Hepatocyte (in vitro differentiated cells): ENCODE data around the gene GAS6. TPM values are rescaled to one million over a fixed set of nuclear protein-coding genes. Genes with fewer than 3 reads are reported as not detected.

Experiments
- DNase-seq: peaks from one replicate; pipeline ENCODE4 v3.0.0-alpha.2; 2016; ENCODE audit warnings: low spot score
- H2AFZ ChIP-seq: fragments of 200-600 bp; sonication (generic); 2 replicates; pipeline ENCODE4 v1.6.0; 2016; ENCODE audit warnings: antibody characterized with exemption, mild to moderate bottlenecking
- H3K27ac ChIP-seq: fragments of 200-600 bp; sonication (generic); 2 replicates; pipeline ENCODE4 v1.5.1; 2016; ENCODE audit warnings: mild to moderate bottlenecking
- H3K27me3 ChIP-seq: fragments of 200-600 bp; sonication (generic); 2 replicates; pipeline ENCODE4 v1.6.1; 2016
- H3K36me3 ChIP-seq: fragments of 200-600 bp; sonication (generic); replicated peaks from 2 replicates; pipeline ENCODE4 v1.5.1; 2016; ENCODE audit warnings: low read depth; ENCODE audit not compliant: insufficient read depth
- H3K4me1 ChIP-seq: fragments of 200-600 bp; sonication (generic); 2 replicates; pipeline ENCODE4 v1.5.1; 2016; ENCODE audit warnings: mild to moderate bottlenecking, moderate library complexity; ENCODE audit not compliant: insufficient read depth
- H3K4me2 ChIP-seq: fragments of 200-600 bp; sonication (generic); 2 replicates; pipeline ENCODE4 v1.6.0; 2016
- H3K4me3 ChIP-seq: fragments of 200-600 bp; sonication (generic); 2 replicates; pipeline ENCODE4 v1.5.1; 2016; ENCODE audit warnings: mild to moderate bottlenecking
- H3K79me2 ChIP-seq: fragments of 200-600 bp; sonication (generic); 2 replicates; pipeline ENCODE4 v1.6.0; 2017; ENCODE audit warnings: mild to moderate bottlenecking
- H3K9me2 ChIP-seq: fragments of 200-600 bp; sonication (generic); replicated peaks from 2 replicates; pipeline ENCODE4 v1.6.0; 2017; ENCODE audit warnings: mild to moderate bottlenecking; ENCODE audit not compliant: insufficient read depth
- H3K9me3 ChIP-seq: fragments of 200-600 bp; sonication (generic); 2 replicates; pipeline ENCODE4 v1.5.1; 2016; ENCODE audit warnings: low read depth, mild to moderate bottlenecking
- H4K20me1 ChIP-seq: fragments of 200-600 bp; sonication (generic); 2 replicates; pipeline ENCODE4 v1.6.0; 2016; ENCODE audit warnings: mild to moderate bottlenecking; ENCODE audit not compliant: insufficient read depth, poor library complexity, severe bottlenecking
- EZH2 ChIP-seq: fragments of 200-600 bp; sonication (generic); IDR thresholded peaks from 2 replicates; pipeline ENCODE4 v1.6.1; 2016; ENCODE audit warnings: antibody characterized with exemption, mild to moderate bottlenecking, borderline replicate concordance
- EZH2phosphoT487 ChIP-seq: fragments of 200-600 bp; sonication (generic); IDR thresholded peaks from one replicate; pipeline ENCODE4 v1.6.1; 2018; ENCODE audit warnings: antibody characterized with exemption, mild to moderate bottlenecking, low read depth, moderate library complexity; ENCODE audit not compliant: unreplicated experiment, severe bottlenecking
- WGBS: methylation state at CpG from one replicate; pipeline ENCODE4 v1.1.6; 2016; ENCODE audit warnings: low lambda C conversion rate; ENCODE audit errors: missing lambda C conversion rate; 5-methylcytosine and 5-hydroxymethylcytosine counted together
- polyA plus RNA-seq: library from polyadenylated mRNA; unstranded; fragments of >200 nt; fragmentation: Nextera tagmentation; extraction: Ambion mirVana; gene quantifications from 2 replicates; pipeline ENCODE4 v1.2.1, GENCODE V29; 2016
- total RNA-seq: library from RNA; depleted of rRNA; stranded (reverse); fragments of >200 nt; gene quantifications from 2 replicates; pipeline ENCODE4 v1.2.3, GENCODE V29; 2014
- TF ChIP-seq, protein P1 (sequence below): fragments of 200-600 bp; sonication (generic); IDR thresholded peaks from 2 replicates; pipeline ENCODE4 v1.5.1; 2016; ENCODE audit warnings: antibody characterized with exemption, mild to moderate bottlenecking; ENCODE audit not compliant: poor library complexity

Gene GAS6
- total and polyA plus RNA-seq, 2 experiments from 2014 or later = 70.0 to 146 TPM

DNA sequence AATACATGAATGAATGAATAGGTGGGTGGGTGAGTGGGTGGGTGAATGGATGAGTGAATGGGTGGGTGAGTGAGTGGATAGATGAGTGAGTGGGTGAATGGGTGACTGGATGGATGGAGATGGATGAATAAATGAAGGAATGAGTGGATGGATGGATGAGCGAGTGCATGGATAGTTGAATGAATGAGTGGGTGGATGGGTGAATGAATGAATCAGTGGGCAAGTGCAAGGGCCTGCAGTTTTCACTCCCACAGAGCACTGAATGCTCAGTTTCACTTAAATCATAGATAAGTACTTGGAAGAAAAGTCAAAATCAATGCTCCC is 12.4 kb downstream of the GAS6 start:
- no peak overlapping the region for H3K27ac ChIP-seq
- TF ChIP-seq EZH2 (no peak), EZH2phosphoT487 (no peak)
- TF ChIP-seq, protein P1, sequence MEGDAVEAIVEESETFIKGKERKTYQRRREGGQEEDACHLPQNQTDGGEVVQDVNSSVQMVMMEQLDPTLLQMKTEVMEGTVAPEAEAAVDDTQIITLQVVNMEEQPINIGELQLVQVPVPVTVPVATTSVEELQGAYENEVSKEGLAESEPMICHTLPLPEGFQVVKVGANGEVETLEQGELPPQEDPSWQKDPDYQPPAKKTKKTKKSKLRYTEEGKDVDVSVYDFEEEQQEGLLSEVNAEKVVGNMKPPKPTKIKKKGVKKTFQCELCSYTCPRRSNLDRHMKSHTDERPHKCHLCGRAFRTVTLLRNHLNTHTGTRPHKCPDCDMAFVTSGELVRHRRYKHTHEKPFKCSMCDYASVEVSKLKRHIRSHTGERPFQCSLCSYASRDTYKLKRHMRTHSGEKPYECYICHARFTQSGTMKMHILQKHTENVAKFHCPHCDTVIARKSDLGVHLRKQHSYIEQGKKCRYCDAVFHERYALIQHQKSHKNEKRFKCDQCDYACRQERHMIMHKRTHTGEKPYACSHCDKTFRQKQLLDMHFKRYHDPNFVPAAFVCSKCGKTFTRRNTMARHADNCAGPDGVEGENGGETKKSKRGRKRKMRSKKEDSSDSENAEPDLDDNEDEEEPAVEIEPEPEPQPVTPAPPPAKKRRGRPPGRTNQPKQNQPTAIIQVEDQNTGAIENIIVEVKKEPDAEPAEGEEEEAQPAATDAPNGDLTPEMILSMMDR = no peak
- H3K4me1 ChIP-seq = peaks cover 25% of the 10 kb centered on the region
- H3K4me2 ChIP-seq = no peak overlapping the region
- no peak overlapping the region for H3K4me3 ChIP-seq
- H2AFZ ChIP-seq = no peak overlapping the region
- peaks cover 64% of the 10 kb centered on the region for H3K79me2 ChIP-seq
- 100% methylated on average over 1 of the region's 1 CpG for WGBS
- no peaks in the 10 kb centered on the region for H3K27me3 ChIP-seq
- no peaks in the 10 kb centered on the region for H3K36me3 ChIP-seq
- H3K9me2 ChIP-seq = no peaks in the 10 kb centered on the region
- H4K20me1 ChIP-seq = no peaks in the 10 kb centered on the region
- DNase-seq = no peak
- no peaks in the 10 kb centered on the region for H3K9me3 ChIP-seq

DNA sequence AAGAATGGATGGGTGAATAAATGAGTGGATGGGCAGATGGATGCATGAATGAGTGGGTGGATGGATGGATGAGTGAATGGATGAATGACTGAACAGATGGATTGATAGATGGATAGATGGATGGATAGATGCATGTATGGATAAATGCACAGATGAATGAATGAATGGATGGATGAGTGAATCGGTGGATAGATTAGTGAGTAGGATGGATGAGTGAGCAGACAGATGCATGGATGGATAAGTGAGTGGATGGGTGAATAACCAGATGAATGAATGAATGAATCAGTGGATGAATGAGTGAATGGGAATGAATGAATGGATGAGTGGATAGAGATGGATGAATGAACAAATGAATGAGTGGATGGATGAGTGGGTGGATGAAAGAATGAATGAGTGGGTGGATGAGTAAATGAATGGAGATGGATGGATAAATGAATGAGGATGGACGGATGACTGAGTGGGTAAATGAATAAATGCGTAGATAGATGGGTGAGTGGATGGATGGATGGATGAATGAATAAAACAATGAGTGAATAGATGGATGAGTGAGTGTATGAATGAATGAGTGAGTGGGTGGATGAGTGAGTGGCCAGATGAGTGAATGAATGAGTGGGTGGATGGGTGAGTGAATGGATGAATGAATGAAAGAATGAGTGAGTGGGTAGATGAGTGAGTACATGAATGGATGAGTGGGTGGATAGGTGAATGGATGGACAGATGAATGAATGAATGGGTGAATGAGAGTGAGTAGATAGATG is 13.0 kb downstream of the GAS6 start:
- peaks cover 25% of the 10 kb centered on the region for H3K4me1 ChIP-seq
- H3K9me2 ChIP-seq = no peaks in the 10 kb centered on the region
- H3K4me3 ChIP-seq = no peak overlapping the region
- no peak overlapping the region for H2AFZ ChIP-seq
- H3K36me3 ChIP-seq = no peaks in the 10 kb centered on the region
- H4K20me1 ChIP-seq = no peaks in the 10 kb centered on the region
- no peak for DNase-seq
- H3K27me3 ChIP-seq = no peaks in the 10 kb centered on the region
- peaks cover 58% of the 10 kb centered on the region for H3K79me2 ChIP-seq
- H3K9me3 ChIP-seq = no peaks in the 10 kb centered on the region
- TF ChIP-seq EZH2phosphoT487 = no peak
- TF ChIP-seq EZH2 = no peak
- TF ChIP-seq, protein P1 = no peak
- H3K27ac ChIP-seq = no peak overlapping the region
- 100% methylated on average over 3 of the region's 3 CpGs for WGBS
- H3K4me2 ChIP-seq = no peak overlapping the region

DNA sequence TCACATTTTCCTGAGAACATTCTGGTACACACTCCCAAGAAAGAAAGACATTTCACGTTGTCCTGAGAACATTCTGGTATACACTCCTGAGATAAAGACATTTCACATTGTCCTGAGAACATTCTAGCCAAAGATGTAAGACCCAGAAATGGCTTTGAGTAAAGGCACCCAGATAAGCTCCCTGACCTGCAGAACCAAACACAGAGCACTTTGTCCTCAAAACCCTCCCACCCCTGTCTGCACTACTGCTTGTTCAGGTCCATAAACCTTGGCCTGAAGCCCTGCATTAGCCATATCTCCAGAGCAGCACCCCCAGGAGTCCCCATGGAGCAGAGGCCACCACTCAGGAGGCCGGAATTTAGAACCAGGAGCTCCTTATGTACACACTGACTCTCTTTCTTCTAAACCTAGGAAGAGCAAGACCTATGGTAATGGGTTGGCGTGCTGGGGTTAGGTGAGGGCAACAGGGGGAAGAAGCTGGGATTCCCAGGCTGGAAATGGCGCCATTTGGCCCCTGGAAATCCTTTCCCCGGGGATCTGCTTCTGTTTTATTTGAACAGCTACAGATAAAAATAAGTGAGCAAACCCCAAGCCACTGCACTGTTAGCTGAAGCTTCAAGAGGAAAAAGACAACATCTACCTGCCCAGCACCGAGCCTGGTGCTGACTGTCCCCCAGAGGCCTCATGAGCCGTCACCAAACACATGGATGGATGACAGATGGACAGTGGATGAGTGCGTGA is 13.7 kb downstream of the GAS6 start:
- Histone ChIP-seq H3K4me3 (no peak overlapping the region), H3K27ac (no peak overlapping the region), H3K4me2 (no peak overlapping the region), H2AFZ (no peak overlapping the region), H3K79me2 (peaks cover 51% of the 10 kb centered on the region), H3K4me1 (peaks cover 25% of the 10 kb centered on the region), H3K36me3 (no peaks in the 10 kb centered on the region), H3K9me3 (no peaks in the 10 kb centered on the region), H4K20me1 (no peaks in the 10 kb centered on the region), H3K9me2 (no peaks in the 10 kb centered on the region), H3K27me3 (no peaks in the 10 kb centered on the region)
- no peak for DNase-seq
- no peak for TF ChIP-seq EZH2
- TF ChIP-seq, protein P1 = no peak
- no peak for TF ChIP-seq EZH2phosphoT487
- 82% methylated on average over 8 of the region's 8 CpGs for WGBS
